HUES64 (cell line): ENCODE measurements around the gene SPDEF.

Experiments used
- H3K27ac ChIP-seq: 2 replicates; pipeline ENCODE4 v1.7.0; 2013; ENCODE audit warnings: low read depth, low read length, inconsistent platforms
- H3K27me3 ChIP-seq: 2 replicates; pipeline ENCODE4 v1.6.1; 2013; ENCODE audit warnings: mild to moderate bottlenecking, low read length; ENCODE audit not compliant: insufficient read depth
- H3K36me3 ChIP-seq: 2 replicates; pipeline ENCODE4 v1.6.1; 2013; ENCODE audit warnings: mild to moderate bottlenecking, low read length; ENCODE audit not compliant: insufficient read depth
- H3K4me1 ChIP-seq: 2 replicates; pipeline ENCODE4 v1.6.1; 2013; ENCODE audit warnings: mild to moderate bottlenecking, low read length, moderate library complexity; ENCODE audit not compliant: insufficient read depth
- H3K4me3 ChIP-seq: 2 replicates; pipeline ENCODE4 v1.5.1; 2013; ENCODE audit warnings: mild to moderate bottlenecking, low read length, moderate library complexity
- H3K9ac ChIP-seq: 2 replicates; pipeline ENCODE4 v1.6.1; 2013; ENCODE audit warnings: mild to moderate bottlenecking, low read depth, low read length
- H3K9me3 ChIP-seq: 2 replicates; pipeline ENCODE4 v1.6.1; 2013; ENCODE audit warnings: low read depth, low read length; ENCODE audit not compliant: insufficient read depth
- WGBS: fragments of 150-250, 120-280 bp; methylation state at CpG from one replicate; pipeline ENCODE4 v1.1.7; 2013; ENCODE audit warnings: missing lambda C conversion rate; 5-methylcytosine and 5-hydroxymethylcytosine counted together

Gene SPDEF

DNA sequence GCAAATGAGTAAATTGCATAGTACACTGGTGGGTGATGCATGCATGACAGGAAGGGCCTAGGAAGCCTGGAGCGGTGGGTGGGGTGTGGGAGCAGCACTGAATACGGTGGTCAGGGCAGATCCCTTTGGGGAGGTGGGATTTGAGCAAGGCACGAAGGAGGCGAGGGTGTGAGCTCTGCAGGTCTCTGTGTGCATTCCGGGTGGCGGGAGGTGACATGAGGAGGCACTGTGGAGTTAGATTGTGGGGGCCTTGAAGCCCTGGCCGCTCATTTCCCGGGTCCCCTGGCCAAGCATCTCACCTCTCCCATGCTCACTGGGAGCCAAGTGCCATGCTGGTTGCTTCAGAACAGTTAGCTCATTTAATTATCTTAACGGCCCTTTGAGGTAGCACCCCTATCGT, 6.2 kb upstream of the SPDEF start:
- H3K36me3 ChIP-seq: no peaks in the 10 kb centered on the region
- H3K27ac ChIP-seq: no peak overlapping the region
- WGBS: 90% methylated on average over 10 of the region's 10 CpGs
- no peaks in the 10 kb centered on the region for H3K9me3 ChIP-seq
- no peaks in the 10 kb centered on the region for H3K27me3 ChIP-seq
- H3K4me1 ChIP-seq: peaks cover 11% of the 10 kb centered on the region
- no peak overlapping the region for H3K9ac ChIP-seq
- no peak overlapping the region for H3K4me3 ChIP-seq

DNA sequence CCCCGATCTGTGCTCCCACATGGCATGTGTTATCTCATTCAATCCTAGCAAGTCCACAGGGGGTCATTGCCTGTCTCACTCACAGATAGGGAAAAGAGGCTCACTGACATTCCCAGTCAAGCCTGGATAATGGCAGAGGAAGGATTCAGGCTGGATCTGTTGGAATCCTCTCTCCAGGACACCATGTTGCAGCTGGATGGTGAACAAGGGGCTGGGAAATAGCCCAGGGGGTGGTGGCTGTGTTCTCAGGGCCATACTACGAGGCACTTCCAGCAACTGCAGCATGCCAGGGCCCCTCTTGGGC, 5.0 kb upstream of the SPDEF start:
- H3K4me1 ChIP-seq: peaks cover 9% of the 10 kb centered on the region
- H3K9ac ChIP-seq: no peak overlapping the region
- WGBS: 75% methylated on average over 2 of the region's 2 CpGs
- no peaks in the 10 kb centered on the region for H3K9me3 ChIP-seq
- H3K36me3 ChIP-seq: no peaks in the 10 kb centered on the region
- H3K27ac ChIP-seq: no peak overlapping the region
- H3K27me3 ChIP-seq: no peaks in the 10 kb centered on the region
- no peak overlapping the region for H3K4me3 ChIP-seq

DNA sequence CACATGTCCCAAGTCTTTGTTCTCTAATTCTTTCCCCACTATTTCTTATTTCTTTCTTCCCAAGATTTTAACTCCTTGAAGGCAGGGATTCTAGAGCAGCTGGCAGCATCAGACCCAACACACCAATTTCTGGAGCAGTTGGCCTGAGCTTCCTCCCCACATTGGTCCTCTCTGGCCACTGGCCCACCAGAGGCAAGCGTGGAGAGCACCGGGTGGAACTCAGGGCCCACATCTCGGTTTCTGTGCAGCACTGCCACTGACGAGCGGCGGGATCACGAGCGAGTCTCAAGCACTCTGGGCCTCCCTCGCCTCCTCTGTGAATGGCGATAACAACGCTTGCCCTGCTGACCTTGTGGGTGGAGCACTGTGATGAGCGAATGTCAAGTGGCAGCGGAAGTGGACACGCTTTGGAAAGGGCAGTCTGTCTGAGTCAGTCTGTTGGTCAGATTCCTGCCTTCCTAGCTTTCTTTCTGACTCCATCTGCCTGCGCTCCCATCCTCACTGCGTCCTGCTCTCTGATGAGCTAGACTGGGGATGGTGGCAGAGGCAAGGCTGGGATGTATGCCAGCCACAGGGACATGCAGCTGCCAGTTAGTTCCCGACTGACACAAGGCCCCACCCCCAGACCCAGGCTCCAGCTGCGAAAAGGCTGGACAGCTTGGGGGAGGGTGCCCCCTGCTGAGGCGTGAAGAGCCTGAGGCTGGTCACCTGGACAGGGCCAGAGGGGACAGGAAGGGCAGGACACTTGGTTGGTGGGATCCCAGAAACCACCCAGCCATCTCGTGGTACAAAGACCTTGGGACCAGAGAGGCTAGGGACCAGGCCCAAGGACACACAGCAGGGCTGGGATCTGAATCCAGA, 4.5 kb upstream of the SPDEF start:
- Histone ChIP-seq H3K4me3 (no peak overlapping the region), H3K9ac (no peak overlapping the region), H3K9me3 (no peaks in the 10 kb centered on the region), H3K27me3 (no peaks in the 10 kb centered on the region), H3K36me3 (no peaks in the 10 kb centered on the region), H3K4me1 (peaks cover 9% of the 10 kb centered on the region), H3K27ac (no peak overlapping the region)
- WGBS: 58% methylated on average over 20 of the region's 20 CpGs

DNA sequence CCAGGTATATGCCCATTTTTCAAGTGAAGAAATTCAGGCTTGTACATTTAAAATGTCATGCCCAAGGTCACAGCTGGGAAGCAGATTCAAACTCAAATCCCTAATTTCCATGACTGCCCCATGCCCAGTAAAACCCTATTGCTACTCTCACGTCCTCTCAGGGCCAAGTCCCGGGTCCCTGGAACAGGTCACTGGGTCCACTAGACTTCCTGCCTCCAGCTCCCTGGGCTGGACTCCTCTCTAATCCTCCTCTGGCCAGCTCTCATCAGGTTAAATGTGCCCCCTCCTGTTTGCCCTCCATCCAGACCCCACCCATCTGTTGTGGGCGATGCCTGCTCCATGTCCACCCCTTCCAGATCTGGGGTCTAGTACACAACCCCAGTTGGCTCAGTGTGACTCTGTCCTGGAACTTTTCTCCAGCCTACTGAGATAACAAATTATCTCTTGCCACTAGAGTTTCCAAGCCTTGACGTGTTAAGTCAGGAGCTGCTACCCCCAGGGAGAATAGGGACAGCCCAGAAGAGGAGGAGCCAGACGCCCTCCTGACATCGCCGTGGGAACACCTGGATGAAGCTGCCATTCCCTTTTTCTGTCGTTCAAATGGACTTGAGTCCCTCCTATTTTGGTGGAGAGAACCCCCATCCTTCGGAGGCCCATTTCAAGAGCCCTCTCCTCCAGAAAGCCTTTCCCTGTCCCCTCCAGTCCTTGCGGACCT, 3.7 kb upstream of the SPDEF start:
- Histone ChIP-seq H3K27ac (no peak overlapping the region), H3K27me3 (no peaks in the 10 kb centered on the region), H3K4me3 (no peak overlapping the region), H3K4me1 (peaks cover 9% of the 10 kb centered on the region), H3K36me3 (no peaks in the 10 kb centered on the region), H3K9me3 (no peaks in the 10 kb centered on the region), H3K9ac (no peak overlapping the region)
- WGBS: 60% methylated on average over 10 of the region's 10 CpGs

DNA sequence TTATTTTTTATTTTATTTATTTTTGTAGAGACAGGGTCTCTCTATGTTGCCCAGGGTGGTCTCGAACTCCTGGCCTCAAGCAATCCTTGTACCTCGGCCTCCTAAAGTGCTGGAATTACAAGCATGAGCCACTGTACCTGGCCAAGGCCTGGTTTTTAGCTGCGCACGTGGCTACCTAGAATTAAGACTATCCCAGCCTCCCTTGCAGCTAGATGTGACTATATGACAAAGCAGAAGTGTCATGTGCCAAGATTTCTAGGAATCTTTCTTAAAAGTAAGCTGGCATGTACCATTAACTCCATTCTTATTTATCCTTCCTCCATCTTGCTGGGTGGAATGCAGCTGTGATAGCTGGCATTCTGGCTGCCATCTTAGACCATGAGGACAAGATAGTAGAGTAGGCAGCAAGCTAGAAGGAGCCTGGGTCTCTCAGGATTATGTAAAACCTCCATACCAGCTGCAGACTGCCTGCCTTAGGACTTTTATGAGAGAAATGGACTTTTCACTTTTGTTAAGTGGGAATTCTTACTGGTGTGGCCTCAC, 2.1 kb upstream of the SPDEF start:
- Histone ChIP-seq H3K9me3 (no peaks in the 10 kb centered on the region), H3K9ac (no peak overlapping the region)

DNA sequence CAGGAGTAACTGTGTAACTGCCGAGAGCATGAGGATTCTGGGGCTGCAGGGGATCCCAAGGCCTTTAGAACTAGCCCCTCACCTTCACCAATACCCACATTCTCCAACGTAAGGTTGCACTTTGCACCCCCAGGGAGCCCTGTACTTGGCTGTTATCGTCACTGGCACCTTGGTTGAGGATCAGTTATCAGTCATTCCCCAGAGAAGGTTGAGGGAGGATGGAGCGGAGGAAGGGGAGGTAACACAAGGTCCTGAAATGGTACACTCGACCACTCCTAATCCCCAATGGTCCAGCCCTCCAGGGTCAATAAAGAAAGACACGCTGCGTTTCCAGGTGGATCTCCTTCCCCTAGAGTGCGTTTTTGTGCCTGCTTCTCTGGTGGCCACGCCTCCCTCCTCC, 1.1 kb upstream of the SPDEF start:
- H3K9ac ChIP-seq: no peak overlapping the region
- H3K9me3 ChIP-seq: no peaks in the 10 kb centered on the region
- H3K4me3 ChIP-seq: no peak overlapping the region
- no peaks in the 10 kb centered on the region for H3K27me3 ChIP-seq
- 88% methylated on average over 9 of the region's 9 CpGs for WGBS
- peaks cover 9% of the 10 kb centered on the region for H3K4me1 ChIP-seq
- no peaks in the 10 kb centered on the region for H3K36me3 ChIP-seq
- H3K27ac ChIP-seq: no peak overlapping the region

More for the DNA sequence above, 2.1 kb upstream of the SPDEF start:
- Histone ChIP-seq H3K27me3 (no peaks in the 10 kb centered on the region), H3K36me3 (no peaks in the 10 kb centered on the region), H3K4me3 (no peak overlapping the region), H3K27ac (no peak overlapping the region), H3K4me1 (peaks cover 9% of the 10 kb centered on the region)
- WGBS: 94% methylated on average over 4 of the region's 4 CpGs

DNA sequence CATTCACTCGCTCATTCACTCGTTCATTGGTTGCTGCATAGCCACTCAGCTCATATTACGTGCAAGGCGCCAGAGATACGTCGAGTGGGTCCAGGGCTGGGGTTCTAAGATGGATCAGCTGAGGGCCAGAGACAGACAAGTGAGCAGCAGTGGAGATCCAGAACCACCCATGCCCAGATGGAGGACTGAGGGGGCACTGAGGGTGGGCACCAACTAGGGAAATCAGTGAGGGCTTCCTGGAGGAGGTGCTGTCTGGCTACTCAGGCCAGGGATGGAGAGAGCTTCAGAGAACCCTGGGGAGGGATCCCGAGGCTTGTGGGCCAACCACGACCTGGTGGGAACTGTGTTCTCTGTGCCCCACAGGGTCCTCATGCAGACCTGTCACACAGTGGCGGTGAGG, 364 bp upstream of the SPDEF start:
- Histone ChIP-seq H3K36me3 (no peaks in the 10 kb centered on the region), H3K4me3 (no peak overlapping the region), H3K9ac (no peak overlapping the region), H3K9me3 (no peaks in the 10 kb centered on the region), H3K27me3 (no peaks in the 10 kb centered on the region), H3K27ac (no peak overlapping the region), H3K4me1 (peaks cover 9% of the 10 kb centered on the region)
- 89% methylated on average over 9 of the region's 9 CpGs for WGBS

DNA sequence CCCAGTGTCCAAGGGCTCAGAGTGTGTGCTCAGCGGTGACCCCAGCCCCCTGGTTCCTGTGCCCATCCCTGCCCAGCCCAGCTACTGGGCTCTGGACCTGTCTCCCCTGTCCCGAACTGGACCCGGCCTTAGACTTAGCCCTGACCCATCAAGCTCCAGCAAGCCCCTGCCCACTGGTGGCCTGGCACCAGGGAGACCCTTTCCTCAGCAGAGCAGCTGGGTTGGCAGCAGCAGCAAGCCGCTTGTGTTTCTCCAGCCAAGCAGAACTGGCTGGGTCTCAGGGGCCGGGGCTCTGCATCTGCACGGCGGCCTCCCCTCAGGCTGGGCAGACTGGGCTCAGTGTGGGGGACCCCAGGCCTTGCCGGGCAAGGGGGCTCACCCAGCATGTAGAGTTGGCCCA, 801 bp downstream of the SPDEF start:
- Histone ChIP-seq H3K9me3 (no peaks in the 10 kb centered on the region), H3K9ac (no peak overlapping the region), H3K27ac (no peak overlapping the region), H3K27me3 (no peaks in the 10 kb centered on the region), H3K36me3 (no peaks in the 10 kb centered on the region), H3K4me1 (peaks cover 7% of the 10 kb centered on the region), H3K4me3 (no peak overlapping the region)
- WGBS: 91% methylated on average over 8 of the region's 8 CpGs

DNA sequence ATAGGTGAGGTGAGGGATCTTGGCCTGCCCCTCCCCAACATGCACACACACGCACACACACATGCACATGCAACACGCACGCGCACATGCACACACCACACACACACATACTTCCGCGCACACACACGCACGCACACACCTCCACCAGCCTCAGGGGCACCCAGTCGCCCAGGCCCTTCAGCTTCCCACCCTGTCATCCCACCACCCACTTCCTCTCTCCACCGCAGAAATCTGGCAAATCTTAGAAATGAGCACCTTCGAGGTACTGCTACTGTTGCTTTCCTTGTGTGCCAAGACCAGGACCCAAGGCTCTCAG, 1.2 kb downstream of the SPDEF start:
- Histone ChIP-seq H3K9me3 (no peaks in the 10 kb centered on the region), H3K9ac (no peak overlapping the region), H3K4me3 (no peak overlapping the region), H3K4me1 (peaks cover 3% of the 10 kb centered on the region), H3K27ac (no peak overlapping the region), H3K36me3 (no peaks in the 10 kb centered on the region), H3K27me3 (no peaks in the 10 kb centered on the region)
- 96% methylated on average over 11 of the region's 11 CpGs for WGBS

DNA sequence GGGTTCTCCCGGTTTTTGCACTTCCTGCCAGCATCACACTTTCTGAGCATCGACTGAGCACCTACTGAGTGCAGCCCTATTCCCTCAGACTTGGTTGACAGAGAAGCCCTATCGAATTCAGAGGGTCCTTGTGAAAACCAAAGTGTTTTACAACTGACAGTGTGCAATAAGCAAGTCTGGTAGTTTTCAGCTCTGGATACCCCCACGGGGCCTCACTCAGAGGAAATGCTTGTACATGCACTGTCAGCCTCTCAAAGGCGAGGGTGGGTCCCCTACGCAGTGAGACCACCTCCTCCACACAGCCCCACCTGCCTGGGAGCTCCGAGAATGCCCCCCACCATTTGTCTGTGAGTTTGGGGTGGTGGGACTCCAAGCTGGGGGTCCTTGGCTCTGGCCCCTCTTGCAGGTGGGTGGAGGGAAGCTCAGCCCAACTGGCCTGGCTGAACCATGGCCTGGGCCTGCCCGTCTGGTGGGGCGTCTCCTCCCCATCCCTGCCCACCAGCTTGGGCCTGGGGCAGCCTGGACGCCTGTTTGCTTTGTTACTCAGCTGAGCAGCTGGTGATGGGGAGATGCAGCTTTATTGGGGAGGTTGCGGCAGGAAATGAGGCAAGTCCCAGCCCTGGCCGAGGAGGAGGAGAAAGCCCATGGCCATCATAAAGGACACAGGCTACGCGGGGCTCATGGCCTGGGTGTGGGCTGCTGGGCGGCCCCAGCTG, 1.7 kb downstream of the SPDEF start:
- Histone ChIP-seq H3K27ac (no peak overlapping the region), H3K4me1 (no peaks in the 10 kb centered on the region), H3K9me3 (no peaks in the 10 kb centered on the region), H3K9ac (no peak overlapping the region), H3K4me3 (no peak overlapping the region), H3K27me3 (no peaks in the 10 kb centered on the region), H3K36me3 (no peaks in the 10 kb centered on the region)
- 84% methylated on average over 12 of the region's 15 CpGs for WGBS

DNA sequence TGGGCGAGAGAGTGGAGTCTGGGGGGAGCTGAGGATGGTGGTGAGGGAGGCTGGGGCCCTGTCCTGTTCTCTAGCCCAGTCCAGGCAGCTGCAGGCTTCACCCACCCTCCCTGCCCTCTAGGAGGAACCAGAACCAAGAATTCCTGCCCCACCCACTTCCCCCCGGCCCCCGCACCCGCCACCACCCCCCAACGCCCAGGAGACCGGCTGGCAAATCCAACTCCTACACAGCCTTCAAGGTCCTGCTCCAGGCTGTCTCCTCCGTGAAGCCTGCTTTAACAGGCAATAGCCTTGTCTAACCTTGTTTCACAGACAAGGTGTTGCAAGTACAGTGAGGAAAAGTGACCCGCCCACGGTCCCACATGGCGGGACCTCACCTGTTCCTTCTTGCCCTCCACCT, 2.4 kb downstream of the SPDEF start:
- 65% methylated on average over 9 of the region's 10 CpGs for WGBS
- no peak overlapping the region for H3K27ac ChIP-seq

More for the DNA sequence above, 2.4 kb downstream of the SPDEF start:
- Histone ChIP-seq H3K9ac (no peak overlapping the region), H3K4me3 (no peak overlapping the region), H3K9me3 (no peaks in the 10 kb centered on the region), H3K27me3 (no peaks in the 10 kb centered on the region), H3K36me3 (no peaks in the 10 kb centered on the region), H3K4me1 (no peaks in the 10 kb centered on the region)
